GM12872 (cell line): ENCODE results near the gene PPARA.

Experiments
- CTCF ChIP-seq: IDR thresholded peaks from 3 replicates; pipeline ENCODE4 v1.5.1; 2011; ENCODE audit warnings: low read depth, mild to moderate bottlenecking, low read length, moderate library complexity; ENCODE audit not compliant: insufficient read depth

PPARA gene

GRCh38 chr22:46262449-46263215 is 112.3 kb downstream of the PPARA start:
- TF ChIP-seq CTCF, result no peak

GRCh38 chr22:46263216-46263590 is 112.9 kb downstream of the PPARA start, which contains the start of gene PKDREJ:
Gene PKDREJ, minus strand, starts transcription at chr22:46263343. Its CDS starts 21 bp downstream, at chr22:46263322.
- TF ChIP-seq CTCF, result no peak

- no peak for TF ChIP-seq CTCF
Measured at GRCh38 chr22:46267431-46268279, 117.3 kb downstream of the PPARA start, which contains the start of gene TTC38. Gene TTC38, plus strand, starts transcription at chr22:46268008. Its CDS starts 32 bp downstream, at chr22:46268040.

GRCh38 chr22:46269564-46269963 is 119.2 kb downstream of the PPARA start:
- TF ChIP-seq CTCF, result no peak

- no peak for TF ChIP-seq CTCF
Measured at GRCh38 chr22:46272196-46272595, 121.9 kb downstream of the PPARA start.

GRCh38 chr22:46272762-46273431 is 122.6 kb downstream of the PPARA start:
- TF ChIP-seq CTCF, result no peak
